Measurements from ENCODE around the gene CHRNA1. TPM values are rescaled to one million over a fixed set of nuclear protein-coding genes. Genes with fewer than 3 reads are reported as not detected.

CHRNA1 gene
- polyA plus RNA-seq, 4 donors, result 3.3 to 6.2 (median 5.0) TPM

DNA sequence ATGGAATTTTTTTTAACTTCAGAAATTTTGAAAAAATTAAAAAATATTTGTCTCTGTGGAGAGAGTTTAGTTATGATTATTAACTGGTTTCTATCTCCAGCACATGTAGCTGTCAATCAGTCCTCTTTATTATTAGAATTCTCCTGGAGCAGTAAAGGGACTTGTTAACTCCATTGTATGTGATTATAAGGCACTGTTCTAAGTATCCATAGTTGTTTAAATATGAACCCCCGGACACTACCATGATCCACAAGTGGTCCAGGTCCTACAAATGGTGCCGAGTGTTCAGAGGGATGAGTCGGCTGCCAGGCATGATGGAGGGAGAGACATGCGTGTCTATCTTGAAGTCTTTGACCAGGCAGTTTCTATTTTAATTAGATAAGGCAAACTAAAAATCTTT, 492 bp downstream of the CHRNA1 start:
- no peak for DNase-seq (ENCODE audit: low read depth in 4 of 4, low spot score in 2 of 4)

DNA sequence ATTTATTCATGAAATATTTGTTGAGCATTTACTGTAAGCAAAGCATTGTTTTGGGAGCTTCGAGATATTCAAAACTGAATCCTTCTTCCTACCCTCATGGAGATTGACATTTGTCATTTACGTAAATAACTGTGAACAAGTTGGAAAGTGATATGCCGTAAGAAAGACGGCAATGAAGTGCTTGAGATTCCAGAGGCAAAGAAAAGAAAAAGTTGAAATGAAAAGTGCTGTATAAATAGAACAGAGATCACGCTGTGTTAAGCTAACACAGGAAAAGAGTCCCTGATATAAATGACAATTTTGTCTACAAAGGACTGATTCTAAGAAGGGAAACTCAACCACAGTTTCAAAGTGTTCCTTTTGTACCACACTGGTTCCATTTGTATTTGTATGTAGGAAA, 1.8 kb downstream of the CHRNA1 start:
- no peak for DNase-seq (ENCODE audit: low read depth in 4 of 4, low spot score in 2 of 4)

DNA sequence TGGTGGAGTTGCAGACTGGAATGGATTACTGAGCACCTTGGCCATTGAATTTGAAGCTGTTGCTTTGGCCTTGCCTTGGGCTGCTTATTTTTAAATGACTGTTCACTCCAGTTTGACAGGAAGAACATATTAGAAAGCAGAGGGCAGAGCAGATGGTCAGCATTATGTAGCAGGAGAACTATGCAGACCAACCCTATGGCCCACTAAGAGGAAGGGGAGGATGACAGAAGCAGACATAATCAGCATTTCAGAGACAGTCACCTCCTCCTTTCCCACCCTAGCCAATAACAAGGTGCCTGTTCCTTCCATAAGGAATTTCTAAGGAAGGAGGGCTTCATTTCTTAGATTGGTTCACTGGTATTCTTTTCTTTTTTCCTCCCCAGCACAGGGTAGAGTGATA, 2.4 kb downstream of the CHRNA1 start:
- no peak for DNase-seq (ENCODE audit: low read depth in 4 of 4, low spot score in 2 of 4)

DNA sequence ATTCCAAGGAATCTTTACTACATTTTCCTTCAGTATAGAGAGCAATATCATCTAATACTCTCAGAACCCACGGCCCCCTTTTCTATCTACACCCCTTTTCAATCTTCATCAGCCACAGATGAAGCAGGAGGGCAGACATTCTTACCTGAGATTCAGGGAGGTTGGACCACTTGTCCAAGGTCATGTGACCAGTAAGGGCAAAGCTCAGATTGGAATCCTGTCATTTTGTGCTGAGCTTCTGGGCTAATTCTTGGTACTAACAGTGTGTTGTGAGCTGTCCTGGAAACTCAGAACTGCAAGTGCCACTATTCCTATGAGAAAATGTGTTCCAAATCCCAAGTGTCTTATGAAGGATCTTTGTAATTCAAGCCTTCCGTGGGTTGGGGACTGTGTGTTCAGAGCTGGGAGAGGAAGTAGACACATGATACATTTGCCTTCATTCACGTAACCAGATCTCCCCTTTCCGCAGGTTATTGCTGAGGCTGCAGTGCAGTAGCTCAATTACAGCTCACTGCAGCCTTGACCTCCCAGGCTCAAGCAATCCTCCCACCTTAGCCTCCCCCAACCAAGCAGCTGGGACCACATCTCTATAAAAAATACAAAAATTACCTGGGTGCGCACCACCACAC, 3.3 kb downstream of the CHRNA1 start:
- DNase-seq (ENCODE audit: low read depth in 4 of 4, low spot score in 2 of 4), result no peak

DNA sequence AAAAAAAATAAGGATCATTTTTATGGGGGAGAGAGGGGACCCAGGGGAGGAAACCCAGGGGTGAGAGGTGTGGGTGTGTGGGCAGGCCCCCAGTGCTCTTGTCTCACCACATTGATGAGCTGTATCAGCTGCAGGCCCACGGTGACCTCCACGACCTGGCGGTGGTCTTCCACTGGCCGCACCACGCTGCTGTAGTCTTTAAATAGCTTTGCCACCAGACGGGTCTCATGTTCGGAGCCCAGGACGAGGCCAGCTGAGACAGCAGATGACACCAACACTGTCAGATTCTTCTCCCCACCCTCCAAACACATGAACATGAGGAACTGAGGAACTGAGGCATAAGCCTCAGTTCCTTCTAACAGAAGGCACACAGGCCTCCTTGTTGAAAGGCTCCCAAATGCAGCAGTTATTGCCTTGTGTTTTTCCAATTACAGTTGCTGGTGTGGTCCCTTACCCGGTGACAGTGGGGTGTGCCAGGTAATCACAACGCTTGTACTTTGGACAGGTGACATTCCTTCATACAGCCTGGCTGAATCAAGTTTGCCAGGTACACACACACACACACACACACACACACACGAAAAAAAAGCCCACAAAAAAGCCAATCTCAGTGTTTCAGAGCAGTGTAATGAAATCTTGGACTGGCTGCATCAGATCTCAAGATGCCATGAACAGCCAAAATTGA, 4.7 kb downstream of the CHRNA1 start:
- no peak for DNase-seq (ENCODE audit: low read depth in 4 of 4, low spot score in 2 of 4)

DNA sequence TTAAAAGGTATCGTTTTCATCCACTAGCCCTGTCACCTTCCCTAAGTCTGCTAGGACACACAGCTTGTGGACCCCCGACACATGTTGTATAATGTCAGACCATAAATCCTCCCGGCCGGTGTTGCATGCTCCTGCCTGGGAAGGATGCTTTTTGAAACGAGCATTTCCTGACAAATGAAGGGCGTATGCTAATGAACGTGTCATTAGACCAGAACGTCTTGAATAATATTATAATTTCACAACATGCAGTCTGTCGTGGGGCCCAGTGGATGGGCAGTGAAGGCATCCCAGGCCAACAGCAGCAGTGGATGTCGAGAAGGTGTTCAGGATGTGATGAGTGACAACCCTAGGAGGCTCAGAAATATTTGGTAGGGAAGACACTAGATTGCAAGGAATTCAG, 7.5 kb downstream of the CHRNA1 start:
- DNase-seq (ENCODE audit: low read depth in 4 of 4, low spot score in 2 of 4), result no peak

DNA sequence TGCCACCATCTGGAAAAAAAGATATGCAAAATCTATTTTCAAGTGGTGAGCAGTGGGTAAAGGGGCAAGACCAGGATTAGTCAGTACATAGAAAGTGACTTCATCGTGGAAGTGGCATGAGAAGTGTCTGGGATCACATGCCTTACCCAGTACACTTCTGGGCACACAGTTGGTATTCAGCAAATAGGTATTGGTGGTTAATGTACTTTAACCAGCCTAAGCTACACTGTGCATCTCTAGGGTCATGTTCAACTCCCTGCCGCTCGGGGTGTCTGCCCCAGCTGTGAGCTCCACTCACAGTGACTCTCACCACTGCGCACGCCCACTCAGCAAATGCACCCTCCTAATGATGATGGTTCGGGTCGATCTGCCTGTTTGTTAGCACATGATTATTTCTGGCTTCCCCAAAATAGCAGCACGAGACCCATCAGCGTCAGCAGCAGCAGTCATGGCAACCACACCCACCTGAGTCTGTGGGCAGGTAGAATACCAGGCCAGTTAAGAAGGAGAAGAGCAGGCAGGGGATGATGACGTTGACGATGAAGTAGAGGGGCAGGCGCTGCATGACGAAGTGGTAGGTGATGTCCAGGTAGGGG, 11.1 kb downstream of the CHRNA1 start:
- no peak for DNase-seq (ENCODE audit: low read depth in 4 of 4, low spot score in 2 of 4)

DNA sequence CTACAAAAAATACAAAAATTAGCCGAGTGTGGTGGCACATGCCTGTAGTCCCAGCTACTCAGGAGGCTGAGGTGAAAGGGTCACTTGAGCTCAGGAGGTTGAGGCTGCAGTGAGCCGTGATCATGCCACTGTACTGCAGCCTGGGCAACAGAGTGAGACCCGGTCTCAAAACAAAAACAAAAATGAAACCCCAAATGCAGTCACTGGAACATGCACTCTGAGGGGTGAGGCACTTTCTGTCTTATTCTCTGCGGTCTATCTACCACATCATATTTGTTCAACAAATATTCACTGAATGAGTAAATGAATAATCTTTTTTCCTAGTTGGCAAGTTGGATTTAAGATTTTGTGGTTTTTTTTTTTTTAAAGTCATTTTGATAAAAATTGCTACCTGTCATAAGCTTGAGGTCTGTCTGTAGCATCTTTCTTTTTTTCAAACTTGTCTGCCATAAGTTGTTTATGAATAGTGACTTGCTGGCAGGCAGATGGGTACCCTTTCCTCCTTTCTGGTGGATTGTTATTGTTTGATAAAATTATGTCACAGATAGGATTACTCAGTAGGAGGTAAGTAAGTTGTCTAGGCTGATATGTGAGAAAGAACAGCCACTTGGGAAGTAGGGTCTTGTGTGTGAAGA, 11.8 kb downstream of the CHRNA1 start:
- no peak for DNase-seq (ENCODE audit: low read depth in 4 of 4, low spot score in 2 of 4)

DNA sequence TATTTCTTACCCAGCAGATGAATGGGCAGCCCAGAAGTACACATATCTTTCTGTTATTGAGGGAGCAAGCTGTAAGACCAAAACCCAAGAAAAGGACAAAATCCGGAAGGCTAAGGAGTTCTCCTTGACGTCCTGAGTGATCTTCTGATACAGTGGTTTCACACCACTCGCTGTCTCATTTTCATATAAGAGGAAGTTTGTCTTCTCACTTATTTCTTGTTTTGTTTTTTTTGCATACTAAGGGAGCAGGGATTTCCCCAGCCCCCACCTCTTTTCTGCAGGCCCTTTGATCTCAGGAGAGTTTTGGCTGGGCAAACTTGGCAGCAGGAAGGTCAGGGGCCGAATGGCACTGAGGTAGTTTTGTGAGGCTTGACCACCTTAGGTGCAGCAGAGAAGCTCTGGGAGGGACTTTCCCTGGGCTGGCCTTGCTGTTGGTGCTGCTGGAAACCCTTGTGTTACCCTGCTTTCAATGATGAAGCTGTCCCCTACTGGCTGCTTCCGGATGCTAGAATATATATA, 13.3 kb downstream of the CHRNA1 start:
- no peak for DNase-seq (ENCODE audit: low read depth in 4 of 4, low spot score in 2 of 4)

DNA sequence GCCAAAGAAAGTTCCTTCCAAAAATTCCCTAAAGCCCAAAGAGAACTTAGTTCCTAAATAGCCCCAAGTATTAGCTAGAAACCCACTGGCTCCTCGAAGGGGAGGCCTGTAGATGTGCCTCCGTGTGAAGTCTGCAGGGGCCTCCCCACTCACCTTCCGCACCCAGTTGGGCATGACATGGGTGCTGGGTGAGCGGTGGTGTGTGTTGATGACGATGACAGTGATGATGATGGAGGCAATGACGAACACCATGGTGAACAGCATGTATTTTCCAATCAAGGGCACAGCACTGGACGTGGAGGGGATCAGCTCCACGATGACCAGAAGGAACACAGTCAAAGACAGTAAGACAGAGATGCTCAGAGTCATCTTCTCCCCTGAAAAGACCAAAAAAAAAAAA, 14.5 kb downstream of the CHRNA1 start:
- DNase-seq (ENCODE audit: low read depth in 4 of 4, low spot score in 2 of 4), result no peak

DNA sequence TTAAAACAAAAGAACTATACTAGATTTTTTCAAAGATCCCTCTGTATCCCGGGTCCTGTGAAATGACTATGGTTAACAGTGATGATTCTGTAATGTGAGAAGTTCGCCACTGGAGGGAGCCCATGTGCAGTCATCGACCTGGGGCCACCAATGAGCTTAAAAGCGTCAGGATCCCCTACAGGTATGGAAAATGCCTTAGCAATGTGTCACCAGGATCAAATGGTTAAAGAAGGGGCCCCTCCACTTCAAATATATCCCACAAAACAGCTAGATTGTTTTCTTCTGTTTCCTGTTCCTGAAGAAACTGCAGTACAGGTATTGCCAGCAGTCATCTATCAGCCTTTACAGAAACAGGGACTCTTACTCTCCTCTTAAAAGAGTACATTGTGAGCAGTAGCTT, 15.3 kb downstream of the CHRNA1 start:
- DNase-seq (ENCODE audit: low read depth in 4 of 4, low spot score in 2 of 4), result no peak

DNA sequence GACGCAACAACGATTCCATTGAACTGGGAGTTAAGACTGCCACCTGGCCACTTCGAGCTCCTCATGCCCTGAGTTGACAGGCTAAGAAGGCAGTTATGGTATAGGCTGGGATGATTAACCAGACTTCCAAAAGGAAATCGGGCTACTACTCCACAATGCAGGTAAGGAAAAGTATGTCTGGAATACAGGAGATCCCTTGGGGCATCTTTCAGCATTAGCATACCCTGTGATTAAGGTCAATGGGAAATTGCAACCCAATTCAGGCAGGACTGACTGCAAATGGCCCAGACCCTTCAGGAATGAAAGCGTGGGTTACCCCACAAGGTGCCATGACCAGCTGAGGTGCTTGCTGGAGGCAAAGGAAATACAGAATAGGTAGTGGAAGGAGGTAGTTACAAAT, 19.1 kb downstream of the CHRNA1 start:
- no peak for DNase-seq (ENCODE audit: low read depth in 4 of 4, low spot score in 2 of 4)

DNA sequence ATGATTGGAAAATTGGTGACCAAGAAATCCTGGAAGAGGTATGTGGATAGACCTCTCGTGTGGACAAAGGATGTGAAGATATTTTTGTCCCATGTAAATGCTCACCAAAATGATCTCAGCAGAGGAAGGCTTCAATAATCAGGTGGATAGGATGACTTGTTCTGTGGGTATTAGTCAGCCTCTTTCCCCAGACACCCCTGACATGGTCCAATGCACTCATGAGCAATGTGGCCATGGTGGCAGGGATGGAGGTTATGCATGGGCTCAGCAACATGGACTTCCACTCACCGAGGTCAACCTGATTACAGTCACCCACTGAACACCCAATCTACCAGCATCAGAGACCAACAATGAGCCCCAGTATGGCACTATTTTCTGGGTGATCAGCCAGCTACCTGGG, 20.2 kb downstream of the CHRNA1 start:
- no peak for DNase-seq (ENCODE audit: low read depth in 4 of 4, low spot score in 2 of 4)

DNA sequence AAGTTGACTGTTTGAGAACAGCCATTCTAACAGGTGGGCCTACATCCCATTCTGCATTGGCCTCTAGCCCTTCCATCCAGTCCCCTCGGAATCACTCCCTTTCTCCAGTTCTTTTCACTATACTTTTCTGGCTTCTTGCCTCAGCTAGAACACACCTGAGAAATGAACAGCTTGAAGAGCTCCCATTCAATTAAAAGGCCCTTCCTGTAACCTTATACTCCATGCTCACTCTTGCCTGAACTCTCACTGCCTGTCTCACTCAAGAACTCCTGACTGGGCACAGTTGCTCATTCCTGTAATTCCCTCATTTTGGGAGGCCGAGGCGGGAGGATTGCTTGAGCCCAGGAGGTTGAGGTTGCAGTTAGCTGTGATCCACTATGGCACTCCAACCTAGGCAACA, 23.6 kb downstream of the CHRNA1 start:
- DNase-seq (ENCODE audit: low read depth in 4 of 4, low spot score in 2 of 4), result no peak

DNA sequence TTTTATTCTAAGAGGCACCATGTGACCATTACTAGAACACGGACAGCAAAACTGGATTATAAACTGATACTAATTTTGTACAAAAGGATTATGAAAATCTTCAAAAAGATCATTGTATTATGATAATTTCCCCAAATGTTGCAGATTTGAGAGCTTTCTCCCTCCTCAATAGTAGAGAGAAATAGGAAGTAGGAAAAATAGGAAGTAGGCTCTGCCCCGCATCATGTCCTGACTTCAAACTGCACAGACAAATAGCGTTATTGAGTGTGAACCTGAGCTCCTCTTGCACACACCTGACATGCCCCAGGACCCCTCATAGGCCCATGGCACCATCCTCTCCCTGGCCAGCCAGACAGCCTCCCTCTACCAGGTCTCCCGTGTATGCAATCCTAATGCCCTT, 25.4 kb downstream of the CHRNA1 start:
- DNase-seq (ENCODE audit: low read depth in 4 of 4, low spot score in 2 of 4), result no peak

DNA sequence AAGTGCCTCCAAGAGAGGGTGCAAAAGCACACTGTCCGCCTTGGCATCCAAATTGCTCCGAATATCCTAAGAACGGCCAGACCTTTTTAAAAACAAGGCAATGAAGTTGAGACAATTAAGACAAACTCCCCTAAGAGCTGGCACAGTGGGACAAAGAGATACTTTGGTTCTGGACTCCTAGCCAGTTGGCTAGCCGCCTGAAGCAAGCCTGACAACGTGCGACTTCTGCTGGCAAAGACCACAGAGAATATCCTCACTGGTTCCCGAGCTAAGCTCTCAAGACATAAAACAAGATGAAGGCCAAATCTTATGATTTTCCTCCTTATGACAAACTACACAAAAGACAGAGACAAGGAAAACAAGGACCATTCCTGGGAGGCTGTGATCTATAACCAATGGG, 32.7 kb downstream of the CHRNA1 start:
- DNase-seq (ENCODE audit: low read depth in 4 of 4, low spot score in 2 of 4), result no peak

DNA sequence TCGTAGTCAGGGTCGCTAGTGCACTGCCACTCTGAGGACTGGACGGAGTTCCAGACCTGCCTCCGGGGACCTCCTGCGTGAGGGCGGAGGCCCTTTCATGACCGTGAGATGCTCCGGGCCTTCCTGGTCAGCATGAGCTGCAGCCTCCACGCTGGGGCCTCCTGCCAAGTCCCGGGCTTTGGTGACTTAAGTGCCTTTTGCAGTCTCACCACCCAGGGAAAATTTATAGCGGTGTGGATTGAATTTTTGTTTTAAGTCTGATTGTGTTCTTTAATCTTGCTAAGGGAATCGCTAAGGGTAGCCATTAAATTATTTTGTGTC, 33.6 kb downstream of the CHRNA1 start:
- DNase-seq (ENCODE audit: low read depth in 4 of 4, low spot score in 2 of 4), result no peak

DNA sequence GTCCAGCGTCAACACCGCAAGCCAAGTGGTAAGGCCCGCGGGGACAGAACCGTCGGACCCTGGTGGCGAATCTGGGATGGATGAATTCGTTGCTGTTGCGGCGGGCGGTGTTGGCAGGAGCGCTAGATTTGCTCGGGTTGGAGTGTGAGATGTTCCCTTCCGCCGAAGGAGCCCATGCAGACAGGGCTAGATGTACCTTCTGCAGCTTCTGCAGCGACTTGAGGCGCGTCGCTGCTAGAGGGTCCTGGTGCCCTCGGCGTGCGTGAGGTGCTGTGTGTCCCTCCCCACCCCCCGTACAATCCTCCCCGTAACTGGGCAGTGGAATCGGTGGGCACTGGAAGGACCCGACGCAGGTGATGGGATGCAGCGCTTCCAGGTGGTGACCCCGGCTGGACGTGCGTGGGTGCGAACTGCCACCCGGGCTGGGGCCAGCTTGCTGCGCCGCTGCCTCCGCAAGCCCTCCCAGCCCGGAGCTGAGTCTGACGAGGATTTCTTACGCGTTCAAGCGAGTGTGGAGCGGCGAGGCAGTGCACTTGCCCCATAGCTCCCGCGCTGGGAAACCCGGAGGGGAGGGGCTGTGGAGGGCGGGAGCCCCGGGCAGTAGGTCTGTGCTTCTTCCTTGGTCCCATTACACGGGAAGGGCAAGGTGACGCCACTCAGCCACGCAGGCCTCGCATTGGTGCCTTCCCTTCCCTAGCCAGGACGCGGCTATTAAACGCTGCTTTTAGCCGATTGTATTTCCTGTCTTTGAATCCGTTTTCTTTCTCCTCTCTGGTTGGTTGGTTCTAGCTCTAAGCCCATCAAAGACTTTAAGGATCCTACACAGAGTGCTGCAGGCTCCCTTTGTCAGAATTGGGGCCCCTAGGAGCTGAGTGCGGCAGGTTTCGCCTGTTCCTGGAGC, 34.2 kb downstream of the CHRNA1 start:
- no peak for DNase-seq (ENCODE audit: low read depth in 4 of 4, low spot score in 2 of 4)

DNA sequence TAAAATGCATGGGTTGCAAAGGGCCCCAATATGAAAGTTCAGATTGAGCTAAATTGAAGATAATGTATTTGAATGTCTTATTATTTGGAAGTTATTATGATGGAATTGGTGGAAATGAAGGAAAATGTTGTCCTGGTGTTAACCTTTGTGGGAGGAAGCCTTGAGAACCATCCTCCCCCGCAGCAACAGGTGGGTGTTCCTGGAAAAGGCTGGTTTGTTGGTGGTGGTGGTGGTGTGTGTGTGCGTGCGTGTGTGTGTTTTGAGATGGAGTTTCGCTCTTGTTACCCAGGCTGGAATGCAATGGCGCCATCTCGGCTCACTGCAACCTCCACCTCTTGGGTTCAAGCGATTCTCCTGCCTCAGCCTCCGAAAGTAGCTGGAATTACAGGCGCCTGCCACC, 36.2 kb downstream of the CHRNA1 start:
- no peak for DNase-seq (ENCODE audit: low read depth in 4 of 4, low spot score in 2 of 4)

DNA sequence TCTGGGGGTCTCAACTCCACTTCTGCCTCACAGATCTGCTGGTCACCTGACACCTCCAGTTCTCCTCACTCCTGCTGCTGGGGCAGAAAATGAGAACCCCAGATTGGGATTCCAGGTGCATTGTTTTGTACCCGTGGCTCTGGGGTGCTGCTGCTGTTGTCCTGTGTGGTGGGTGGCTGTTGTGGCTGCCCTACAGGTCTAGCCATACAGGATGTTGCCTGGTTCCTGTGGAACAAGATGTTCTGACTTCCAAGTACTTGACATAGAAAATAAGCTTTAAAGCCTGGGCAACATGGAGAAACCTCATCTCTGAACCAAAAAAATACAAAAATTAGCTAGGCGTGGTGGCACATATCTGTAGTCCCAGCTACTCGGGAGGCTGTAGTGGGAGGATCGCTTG, 38.1 kb downstream of the CHRNA1 start:
- DNase-seq (ENCODE audit: low read depth in 4 of 4, low spot score in 2 of 4), result no peak
